Activated CD4-positive, alpha-beta T cell treated with anti-CD3 and anti-CD28 coated beads, Interleukin-2, amount 50 U/mL, for 16 hours (primary cell): Measurements from ENCODE around the gene SF3A2.
"Not testable (repeated sequence)": the region's sequence is repeated elsewhere in the genome, so short reads cannot be mapped to it uniquely, and the experiment has no call there.

ENCODE experiments used
- DNase-seq: peaks from one replicate; pipeline ENCODE4 v3.0.0-alpha.2; 2020

Gene SF3A2, protein sequence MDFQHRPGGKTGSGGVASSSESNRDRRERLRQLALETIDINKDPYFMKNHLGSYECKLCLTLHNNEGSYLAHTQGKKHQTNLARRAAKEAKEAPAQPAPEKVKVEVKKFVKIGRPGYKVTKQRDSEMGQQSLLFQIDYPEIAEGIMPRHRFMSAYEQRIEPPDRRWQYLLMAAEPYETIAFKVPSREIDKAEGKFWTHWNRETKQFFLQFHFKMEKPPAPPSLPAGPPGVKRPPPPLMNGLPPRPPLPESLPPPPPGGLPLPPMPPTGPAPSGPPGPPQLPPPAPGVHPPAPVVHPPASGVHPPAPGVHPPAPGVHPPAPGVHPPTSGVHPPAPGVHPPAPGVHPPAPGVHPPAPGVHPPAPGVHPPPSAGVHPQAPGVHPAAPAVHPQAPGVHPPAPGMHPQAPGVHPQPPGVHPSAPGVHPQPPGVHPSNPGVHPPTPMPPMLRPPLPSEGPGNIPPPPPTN

DNA sequence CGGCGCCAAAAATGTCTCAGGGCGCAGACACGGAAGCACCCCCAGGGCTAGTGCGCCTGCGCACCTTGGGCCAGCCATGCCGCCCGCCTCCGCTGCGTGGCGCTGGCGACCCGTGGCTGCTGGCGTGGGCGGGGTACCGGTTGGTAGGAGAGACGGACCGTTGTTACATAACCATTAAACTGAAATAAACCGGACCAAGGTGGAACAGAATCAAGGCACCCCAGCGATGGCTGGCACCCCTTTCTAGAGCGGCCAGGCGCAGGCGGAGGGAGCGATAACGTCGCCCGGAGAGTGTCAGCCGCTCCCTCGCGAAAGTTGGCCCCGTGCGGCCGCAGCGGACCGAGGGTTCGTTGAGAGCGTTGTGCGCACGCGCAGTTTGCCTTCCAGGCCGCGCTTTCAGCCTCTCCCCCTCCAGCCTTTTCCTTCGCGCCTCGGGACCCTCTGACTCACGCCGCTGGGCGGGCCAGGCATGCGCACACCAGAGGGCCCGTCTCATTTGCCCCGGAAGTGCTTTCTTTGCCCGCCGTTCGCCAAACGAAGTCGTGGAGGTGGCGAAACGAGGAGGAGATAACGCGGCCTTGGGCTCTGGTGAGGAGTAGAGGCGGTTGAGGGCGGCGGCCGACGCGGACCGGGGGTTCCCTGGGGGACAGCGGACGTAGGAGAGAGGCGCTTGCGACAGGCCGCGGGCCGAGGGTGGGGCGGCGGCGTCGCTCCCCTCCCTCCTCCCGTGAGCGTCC is at the start of gene SF3A2, which contains the start of gene PLEKHJ1:
Gene SF3A2 (plus strand): TSS at position 511 of the 737 bp plus-strand sequence. CDS start 6,595 bp downstream, outside the sequence.
Gene PLEKHJ1 (minus strand): TSS at position 16 of the 737 bp plus-strand sequence. CDS start 81 bp downstream, outside the sequence.
- peak; percentile 98 for DNase-seq

DNA sequence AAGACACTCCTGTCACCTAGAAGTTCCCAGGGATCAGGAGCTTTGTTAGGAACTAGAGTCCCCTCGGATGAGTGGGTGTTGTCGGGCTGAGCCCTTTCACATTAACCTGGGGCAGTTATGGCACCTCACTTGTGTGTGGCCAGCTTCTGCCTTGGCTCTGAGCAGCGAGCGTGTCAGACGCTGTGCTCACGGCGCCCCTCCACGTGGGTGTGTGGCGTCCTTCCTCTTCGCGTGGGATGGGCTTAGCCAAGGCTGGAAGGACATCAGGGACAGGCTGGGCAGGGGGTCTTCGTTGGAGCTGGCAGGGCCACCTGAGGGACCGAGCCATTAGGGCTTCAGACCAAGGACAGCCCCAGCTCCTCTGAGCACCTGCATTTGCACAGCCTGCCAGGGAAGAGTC is 49.5 kb upstream of the SF3A2 start:
- DNase-seq: no peak

DNA sequence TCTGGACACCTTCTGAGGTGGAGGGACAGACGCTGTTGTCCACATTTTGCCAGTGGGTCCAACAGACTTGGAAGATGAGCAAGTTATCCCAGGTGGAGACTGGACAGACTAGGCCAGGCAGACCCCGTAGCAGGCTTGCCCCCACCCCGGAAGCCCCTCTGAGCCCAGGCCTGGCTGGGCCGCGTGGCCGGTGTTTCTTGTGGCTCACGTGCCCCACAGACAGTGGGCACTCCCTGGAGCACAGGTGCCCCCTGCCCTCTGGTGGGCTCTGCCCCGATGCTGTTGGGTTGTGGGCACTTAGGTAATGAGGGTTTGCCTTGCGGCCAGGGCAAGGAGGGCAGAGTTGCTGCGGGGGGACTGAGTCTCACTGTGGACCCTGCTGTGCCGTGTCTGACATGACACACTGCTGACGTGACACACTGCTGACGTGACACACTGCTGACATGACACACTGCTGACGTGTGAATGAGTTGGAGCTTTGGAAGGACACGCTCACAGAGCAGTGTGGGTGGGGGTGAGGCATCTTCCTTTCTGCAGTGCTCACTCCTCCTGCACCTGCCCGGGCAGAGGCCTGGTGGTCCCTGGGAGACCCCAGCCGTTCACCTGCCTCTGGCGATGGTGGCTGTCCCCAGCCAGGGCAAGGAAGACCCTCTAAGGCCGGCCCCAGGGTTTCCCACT is 47.8 kb upstream of the SF3A2 start:
- no peak for DNase-seq

DNA sequence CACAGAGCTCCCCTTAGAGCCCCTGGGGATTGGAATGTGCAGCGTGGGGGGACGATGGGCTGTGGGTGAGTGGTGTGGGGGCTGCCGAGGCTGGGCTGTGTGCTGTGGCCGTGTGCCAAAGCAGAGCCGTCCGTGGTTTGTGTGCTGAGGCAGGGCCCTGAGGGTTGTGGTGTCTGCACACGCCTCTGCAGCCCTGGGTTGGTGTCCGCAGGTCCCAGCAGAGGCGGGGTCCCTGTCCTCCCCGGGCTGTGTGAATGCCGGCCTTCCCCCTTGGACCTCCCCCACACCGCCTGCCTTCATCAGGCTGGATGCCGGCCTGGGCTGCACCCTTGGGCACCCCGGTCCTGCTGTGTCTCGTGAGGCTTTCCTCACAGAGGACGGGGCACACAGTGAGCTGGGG is 46.7 kb upstream of the SF3A2 start:
- no peak for DNase-seq

DNA sequence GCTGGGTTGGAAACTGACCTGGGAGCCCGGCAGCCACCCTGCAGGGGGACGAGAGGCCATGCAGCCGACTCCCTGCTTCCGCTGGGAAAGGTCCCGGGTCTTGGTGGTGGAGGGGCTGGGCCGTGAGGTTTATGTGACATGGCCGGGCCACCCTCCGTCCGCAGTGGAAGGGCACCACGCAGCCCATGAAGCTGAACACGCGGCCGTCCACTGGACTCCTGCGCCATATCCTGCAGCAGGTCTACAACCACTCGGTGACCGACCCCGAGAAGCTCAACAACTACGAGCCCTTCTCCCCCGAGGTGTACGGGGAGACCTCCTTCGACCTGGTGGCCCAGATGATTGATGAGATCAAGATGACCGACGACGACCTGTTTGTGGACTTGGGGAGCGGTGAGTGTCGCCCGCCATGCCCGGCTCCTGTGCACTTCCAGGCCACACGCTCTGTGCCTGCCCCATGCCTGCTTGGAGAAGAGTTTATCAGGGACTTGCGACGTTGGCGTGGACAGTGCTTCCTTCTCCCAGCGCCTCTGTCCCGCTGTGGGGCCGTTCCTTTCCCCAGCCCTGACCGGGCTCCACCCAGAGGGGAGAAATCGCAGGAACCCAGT is 45.7 kb upstream of the SF3A2 start:
- DNase-seq: no peak

DNA sequence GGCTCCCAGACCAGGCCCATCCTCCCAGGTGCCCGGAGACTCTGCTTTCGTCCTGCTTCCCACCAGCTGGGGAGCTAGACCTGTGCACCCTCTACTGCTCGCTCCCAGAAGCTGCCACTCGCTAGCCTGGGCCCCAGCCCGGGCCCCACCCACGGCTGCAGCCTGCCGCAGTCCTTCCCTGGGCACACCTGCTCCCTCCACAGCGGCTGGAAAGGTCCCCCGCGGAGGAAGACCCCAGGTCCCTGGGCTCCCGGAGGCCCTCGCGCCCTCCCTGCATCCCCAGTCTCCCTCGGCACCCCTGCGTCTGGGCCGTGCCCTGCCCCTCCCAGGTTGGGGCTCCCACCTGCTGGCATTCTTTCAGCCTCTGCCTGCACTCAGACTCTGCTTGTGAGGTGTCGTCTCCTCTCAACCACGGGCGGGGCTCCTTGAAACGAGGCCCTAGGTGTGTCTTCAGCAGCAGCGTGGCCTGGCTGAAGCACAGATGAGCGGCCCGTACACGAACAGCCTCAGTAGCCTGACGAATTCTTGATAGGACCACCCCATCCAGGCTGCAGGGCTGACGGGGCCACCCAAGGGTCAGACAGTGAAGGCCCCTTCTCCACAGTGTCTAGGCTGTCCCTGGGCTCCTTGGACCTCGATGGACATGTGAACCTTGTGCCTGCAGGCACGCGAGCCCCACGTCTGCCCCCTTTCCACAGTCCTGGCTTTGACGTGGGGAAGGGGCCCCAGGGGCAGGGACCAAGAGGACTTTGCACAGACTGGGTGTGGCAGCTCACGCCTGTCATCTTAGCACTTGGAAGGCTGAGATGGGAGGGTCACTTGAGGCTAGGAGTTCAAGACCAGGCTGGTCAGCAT is 44.9 kb upstream of the SF3A2 start:
- no peak for DNase-seq

DNA sequence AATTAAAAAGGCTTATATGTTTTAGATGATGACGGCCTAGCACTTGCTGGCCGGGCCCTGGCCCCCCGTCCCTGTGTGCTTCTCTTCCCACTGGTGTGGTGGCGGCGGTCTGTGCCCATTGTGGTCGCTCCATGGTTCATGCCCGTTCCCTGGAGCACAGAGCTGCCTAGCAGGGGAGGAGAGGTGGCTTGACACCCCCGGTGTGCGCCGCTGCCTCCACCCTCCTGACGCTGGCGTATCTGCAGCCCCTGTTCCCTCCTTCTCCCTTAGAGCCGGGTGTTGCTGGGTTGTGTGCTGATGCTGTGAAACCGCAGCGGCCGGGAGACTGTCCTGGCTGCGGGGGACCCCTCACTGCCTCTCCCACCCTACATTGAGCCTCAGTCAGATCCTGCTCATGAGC is 43.8 kb upstream of the SF3A2 start:
- no peak for DNase-seq

DNA sequence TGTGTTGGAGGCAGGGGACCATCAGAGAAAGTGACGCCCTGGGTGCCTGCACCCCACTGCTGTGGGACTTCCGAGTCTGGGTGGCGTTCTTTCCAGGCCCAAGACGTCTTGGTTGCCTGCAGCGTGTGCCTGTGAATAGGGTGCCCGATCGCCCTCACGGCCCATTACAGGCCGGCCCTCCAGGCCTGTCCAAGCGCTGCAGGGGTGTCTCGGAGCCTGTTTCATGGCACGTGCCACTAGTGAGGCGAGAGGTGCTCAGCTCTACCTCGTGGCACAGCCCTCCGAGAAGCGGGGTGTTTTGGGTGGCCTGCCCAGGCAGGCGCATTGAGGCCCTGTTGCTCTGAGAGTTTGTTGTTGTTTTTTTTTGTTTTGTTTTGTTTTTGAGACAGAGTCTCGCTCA is 42.8 kb upstream of the SF3A2 start:
- DNase-seq: no peak

DNA sequence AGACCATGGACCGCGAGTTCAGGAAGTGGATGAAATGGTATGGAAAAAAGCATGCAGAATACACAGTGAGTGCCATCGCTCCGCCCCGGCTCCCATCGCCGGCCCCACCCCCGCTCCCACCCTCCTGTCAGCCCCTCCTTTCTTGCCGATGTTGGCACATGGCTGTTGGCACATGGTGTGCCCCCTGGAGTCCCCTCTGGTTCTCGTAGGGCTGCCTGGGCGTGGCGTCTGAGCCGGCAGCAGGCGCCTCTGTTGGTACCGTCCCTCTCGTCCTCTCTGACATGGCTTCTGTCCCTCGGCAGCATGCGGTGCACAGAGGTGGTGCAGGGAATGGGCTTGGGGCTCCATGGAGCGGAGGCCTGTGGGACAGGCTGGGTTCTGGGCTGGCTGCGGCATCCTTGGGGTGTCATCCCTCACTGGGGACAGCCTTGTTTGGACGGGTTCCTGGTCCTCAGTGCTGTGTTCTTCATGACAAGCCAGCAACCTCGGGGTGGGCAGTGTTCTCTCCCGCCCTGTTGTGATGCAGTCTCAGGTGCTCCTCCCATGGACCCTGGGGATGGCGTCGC is 42.0 kb upstream of the SF3A2 start:
- no peak for DNase-seq

DNA sequence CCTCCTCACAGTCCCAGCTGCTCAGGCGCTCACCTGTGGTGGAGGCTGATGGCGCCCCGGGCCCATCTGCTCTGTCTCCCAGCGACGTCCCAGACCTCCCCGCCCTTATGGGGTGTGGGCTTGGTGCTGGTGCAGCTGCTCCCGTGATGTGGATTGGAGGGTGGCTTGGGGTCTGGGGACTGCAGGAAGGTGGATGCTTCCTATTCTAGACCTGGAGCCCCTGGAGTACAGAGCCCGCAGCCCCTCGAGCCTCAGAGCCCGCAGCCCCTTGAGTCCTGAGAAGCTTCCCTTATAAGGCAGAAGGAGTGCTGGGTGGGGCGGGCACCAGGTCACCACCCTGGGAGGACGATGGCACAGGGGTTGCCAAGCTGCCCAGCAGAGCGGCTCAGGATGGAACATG is 41.3 kb upstream of the SF3A2 start:
- DNase-seq: no peak

DNA sequence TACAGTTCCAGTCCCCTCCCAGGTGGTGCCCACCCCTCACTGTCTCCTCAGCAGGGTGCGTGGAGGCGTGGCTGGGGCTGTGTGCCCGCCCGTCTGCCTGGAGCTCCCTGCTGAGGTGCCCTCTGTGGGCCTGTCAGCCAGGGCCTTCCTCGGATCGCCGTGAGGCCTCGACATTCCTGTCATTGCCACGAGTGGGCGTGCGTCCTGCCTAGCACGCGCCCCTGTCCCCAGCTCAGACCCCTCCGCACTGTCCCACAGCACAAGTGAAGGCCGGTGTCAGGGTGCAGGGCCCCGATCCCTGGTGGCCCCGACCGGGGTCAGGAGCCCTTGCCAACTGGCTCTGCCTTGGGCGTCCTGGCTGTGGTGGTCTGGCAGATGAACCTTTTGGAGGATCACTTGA is 40.7 kb upstream of the SF3A2 start:
- DNase-seq: no peak

DNA sequence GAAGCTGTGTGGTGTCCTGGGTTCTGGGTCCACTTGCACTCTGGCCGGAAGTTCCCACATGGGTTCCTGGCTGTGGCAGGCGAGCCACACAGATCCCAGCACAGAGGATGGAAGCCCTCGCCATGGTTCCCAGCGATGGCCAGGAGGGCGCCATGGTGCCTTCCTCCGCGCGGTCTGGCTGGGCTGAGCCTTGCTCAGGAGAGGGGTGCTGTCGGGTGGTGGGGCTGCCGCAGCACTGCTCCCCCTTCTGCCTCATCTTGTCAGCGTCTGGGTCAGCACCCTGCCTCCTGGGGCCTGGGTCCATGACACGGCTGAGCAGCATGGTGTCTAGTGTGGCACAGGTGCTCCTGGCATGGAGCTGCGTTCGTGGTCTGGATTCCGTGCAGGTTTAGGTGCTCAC is 39.4 kb upstream of the SF3A2 start:
- DNase-seq: no peak

DNA sequence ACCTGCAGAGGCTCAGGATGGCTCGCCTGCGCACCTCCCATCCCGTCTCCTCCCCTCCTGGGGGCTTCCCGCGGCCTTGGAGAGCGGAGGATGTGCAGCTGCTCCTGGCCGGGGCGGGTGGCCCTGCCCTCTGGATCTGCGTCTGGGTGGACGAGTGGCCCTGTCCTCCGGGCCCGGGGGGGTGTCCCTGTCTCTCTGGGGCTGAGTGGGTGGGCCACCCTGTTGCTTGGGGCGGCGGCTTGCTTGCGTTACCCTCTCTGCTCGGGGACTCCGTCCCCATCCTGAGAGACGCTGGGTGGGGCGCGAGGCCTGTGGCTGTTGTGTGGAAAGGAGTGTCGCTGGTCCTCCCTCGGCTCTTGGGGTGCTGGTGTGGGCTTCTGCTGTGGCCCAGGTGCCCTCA is 38.3 kb upstream of the SF3A2 start:
- DNase-seq: no peak

DNA sequence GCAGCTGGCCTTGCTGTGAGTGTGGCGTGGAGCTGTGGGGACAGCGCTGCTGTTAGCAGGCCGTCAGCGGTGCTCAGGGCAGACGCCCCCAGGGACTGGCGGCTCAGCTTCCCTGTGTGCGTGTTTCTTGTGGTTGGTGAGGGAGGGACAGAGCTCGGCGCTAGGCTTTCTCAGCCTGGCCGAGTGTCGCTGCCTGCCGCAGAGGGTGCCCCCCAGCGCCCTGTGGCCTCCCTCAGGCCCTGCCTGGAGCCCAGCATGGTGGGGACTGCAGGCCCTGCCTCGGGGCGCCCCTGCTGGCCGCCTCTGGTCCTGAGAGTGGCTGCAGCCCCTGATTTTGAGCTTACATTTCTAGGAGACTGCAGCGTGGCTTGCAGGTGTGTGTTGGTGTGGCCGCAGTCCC is 37.4 kb upstream of the SF3A2 start:
- DNase-seq: no peak

DNA sequence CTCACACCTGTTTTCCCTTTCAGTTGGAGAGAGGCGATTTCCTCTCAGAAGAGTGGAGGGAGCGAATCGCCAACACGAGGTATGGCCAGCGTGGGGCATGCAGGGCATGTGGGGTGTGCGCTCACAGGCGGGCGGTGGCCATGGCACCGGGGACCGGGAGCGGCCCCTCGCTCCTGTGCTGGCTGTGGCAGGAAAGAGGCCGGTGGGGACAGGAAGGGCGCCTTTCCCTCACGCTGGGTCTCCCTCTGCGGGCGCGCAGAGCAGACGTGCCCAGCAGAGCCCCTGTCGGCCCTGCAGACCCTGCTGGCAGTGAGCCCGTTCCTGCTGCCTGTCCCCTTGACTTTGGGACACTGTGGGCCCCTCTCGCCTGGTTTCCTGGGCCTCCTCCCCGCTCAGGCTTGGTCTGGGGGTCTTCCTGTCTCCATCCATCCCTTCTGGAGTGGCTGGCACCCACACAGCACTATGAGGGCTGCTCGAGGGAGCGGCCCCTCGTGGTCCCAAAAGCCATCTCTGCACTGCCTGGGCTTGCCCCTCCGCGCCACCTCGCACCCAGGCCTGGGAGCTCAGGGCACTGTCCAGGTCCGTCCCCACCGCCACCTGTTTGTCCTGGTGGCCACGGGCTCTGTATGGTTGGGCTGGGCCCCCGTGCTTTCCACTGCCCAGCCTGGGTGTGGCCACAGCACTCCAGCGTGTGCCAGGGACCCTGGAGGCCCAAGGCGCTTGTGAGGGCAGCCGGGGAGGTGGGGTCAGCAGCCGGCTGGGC is 36.6 kb upstream of the SF3A2 start:
- no peak for DNase-seq

DNA sequence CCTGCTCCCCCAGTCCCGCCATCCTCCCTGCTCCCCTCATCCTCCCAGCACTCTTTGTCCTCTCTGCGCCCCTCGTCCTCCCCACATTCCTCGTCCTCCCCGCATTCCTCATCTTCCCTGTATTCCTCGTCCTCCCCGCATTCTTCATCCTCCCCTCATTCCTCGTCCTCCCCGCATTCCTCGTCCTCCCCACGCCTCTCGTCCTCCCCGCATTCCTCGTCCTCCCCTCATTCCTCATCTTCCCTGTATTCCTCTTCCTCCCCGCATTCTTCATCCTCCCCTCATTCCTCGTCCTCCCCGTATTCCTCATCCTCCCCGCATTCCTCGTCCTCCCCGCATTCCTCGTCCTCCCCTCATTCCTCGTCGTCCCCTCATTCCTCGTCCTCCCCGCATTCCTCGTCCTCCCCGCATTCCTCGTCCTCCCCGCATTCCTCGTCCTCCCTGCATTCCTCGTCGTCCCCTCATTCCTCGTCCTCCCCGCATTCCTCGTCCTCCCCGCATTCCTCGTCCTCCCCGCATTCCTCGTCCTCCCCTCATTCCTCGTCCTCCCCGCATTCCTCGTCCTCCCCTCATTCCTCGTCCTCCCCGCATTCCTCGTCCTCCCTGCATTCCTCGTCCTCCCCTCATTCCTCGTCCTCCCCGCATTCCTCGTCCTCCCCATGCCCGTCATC is 35.9 kb upstream of the SF3A2 start:
- DNase-seq: not testable (repeated sequence)

DNA sequence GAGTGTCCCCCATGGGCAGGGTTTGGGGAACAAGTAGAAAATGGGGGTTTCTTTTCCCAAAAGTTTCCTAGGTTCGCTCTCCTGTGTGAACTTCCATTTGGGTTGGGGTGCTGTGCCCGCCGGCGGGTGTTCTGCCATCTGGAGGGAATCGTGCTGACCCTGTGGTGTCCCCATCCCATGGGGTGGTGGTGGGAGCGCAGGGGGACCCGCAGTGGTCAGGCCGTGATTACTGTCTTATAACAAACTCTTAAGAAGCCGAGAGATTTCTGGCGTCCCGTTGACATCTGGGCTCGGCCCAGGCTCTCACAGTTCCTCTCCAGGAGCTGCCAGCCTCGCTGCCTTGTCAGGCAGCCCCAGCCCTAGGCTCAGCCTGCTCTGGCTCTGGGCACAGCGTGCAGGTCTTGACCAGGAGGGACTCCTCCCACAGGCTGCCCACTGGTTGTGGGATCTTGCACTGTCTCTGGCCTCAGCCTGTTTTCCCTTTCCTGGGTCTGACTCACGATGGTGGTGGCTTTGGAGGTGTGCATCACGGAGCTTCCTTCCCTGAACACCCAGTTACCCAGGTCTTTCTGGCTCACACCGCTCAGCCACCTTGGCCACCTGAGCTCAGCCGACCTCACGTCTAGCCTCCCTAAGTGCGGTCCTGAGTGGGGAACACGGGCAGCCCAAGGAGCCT is 35.0 kb upstream of the SF3A2 start:
- no peak for DNase-seq

DNA sequence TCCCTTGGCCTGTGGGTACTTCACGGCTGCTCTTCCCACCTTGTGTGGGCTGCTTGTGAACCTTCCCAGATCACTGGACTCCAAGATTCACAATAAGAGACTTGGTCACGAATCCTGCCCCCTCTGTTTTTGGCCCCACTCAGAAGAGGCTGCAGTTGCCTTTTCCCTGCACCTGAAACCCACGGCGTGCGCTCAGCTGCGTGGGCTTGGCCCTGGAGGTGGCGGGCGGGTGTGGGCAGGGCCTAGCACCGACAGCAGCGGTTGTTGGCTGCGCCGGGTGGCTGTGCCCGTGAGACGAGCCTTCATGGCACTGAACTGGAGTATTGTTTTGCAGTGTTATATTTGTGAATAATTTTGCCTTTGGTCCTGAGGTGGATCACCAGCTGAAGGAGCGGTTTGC is 34.3 kb upstream of the SF3A2 start:
- no peak for DNase-seq

DNA sequence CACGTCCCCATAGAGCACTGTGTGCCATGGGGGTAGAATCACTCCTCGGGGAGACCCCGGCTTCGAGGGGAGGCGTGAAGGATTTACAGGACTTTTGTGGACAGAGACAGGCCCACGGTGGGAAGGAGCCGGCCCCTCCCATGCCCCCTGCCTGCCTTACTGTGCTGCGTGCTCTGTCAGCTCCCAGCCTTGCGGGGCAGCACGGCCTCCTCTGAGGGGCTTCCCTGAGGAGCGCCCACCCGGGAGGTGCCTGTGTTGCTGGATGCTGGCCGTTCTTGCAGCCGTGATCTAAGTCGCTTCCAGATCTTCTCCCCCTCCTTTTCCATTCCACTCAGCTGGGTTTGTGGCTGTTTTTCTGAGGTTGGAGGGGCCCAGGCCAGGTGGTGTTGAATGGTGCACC is 29.6 kb upstream of the SF3A2 start:
- no peak for DNase-seq
